ENCODE data around the gene GPR101. TPM values are rescaled to one million over a fixed set of nuclear protein-coding genes. Genes with fewer than 3 reads are reported as not detected.
"Not testable (repeated sequence)": the region's sequence is repeated elsewhere in the genome, so short reads cannot be mapped to it uniquely, and the experiment has no call there.

Gene GPR101
- total RNA-seq, 1 donor from 2014 or later, result not detected

DNA sequence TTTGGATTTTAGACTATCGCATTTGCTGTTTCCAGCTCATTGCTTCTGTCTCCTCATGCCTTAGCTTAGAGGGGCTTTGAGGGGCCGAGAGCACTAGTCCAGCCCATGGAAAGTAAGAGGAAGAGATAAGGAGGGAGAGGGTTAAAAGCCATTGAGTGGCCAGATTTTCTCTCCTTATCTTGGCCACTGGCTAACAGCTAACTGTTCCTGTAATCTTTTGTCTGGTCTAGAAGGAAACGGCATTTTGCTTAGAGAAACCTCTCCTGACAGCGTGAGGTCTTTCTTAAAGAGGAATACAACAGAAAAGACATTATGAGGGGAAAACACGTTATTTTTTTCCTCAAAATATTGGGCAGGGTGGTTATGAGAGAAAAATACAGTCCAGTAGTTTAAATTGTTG is 7.9 kb downstream of the GPR101 start:
- DNase-seq (ENCODE audit: low read depth), result no peak

DNA sequence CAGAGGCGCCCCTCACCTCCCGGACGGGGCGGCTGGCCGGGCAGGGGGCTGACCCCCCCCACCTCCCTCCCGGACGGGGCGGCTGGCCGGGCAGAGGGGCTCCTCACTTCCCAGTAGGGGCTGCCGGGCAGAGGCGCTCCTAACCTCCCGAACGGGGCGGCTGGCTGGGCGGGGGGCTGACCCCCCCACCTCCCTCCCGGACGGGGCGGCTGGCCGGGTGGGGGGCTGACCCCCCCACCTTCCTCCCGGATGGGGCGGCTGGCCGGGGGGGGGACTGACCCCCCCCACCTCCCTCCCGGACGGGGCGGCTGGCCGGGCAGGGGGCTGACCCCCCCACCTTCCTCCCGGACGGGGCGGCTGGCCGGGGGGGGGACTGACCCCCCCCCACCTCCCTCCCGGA is 33.6 kb downstream of the GPR101 start:
- DNase-seq (ENCODE audit: low read depth), result not testable (repeated sequence)

GRCh38 chrX:136999024-136999423 is 34.8 kb downstream of the GPR101 start:
- DNase-seq (ENCODE audit: low read depth), result no peak

Other genes with a start within 250 kb of the GPR101 start
- gene RBMX, start 153.3 kb downstream of the GPR101 start, total RNA-seq, result 296 and 310 TPM in 2 replicates